GM19351 (cell line): Measurements from ENCODE around the gene BRPF3.

Experiments used
- ATAC-seq: cut with Tn5 transposase; IDR thresholded peaks from one replicate; pipeline ENCODE4 v1.9.1; 2021; ENCODE audit warnings: mild to moderate bottlenecking, moderate library complexity; ENCODE audit not compliant: unreplicated experiment

Gene BRPF3

DNA sequence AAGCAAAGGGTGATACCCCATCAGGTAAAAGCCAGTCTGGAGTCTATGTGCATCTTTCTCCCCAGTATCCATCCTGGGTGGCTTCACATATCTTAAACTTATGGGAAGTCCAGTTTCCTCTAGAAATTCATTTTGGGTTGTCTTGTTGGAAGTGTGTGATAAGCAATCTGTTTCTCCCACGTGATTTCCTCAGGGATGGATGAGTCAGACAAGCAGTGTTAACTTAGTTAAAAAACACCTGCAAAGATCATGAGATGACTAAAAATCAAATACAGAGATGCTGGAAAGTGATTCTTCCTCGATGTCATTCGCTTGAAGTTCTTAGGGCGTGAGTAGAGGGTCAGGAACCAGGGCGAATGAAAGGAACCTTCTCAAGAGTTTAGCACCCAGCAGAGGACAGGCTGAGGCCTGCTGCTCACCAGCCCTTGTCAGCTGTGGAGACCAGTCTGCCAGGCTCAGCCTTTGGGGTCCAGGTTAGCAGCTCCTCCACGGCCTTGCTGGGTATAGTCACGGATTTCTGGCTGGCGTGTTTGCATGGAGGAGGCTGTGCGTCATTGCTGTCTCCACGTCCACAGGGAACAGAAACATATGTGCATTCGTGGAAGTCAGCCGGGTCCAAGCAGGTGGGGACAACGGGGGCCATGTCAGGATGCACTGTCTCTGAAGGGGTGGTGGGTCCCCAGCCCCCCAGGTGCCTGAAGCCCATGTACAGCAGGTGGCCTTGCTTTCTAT, 70.5 kb downstream of the BRPF3 start:
- no peak for ATAC-seq

DNA sequence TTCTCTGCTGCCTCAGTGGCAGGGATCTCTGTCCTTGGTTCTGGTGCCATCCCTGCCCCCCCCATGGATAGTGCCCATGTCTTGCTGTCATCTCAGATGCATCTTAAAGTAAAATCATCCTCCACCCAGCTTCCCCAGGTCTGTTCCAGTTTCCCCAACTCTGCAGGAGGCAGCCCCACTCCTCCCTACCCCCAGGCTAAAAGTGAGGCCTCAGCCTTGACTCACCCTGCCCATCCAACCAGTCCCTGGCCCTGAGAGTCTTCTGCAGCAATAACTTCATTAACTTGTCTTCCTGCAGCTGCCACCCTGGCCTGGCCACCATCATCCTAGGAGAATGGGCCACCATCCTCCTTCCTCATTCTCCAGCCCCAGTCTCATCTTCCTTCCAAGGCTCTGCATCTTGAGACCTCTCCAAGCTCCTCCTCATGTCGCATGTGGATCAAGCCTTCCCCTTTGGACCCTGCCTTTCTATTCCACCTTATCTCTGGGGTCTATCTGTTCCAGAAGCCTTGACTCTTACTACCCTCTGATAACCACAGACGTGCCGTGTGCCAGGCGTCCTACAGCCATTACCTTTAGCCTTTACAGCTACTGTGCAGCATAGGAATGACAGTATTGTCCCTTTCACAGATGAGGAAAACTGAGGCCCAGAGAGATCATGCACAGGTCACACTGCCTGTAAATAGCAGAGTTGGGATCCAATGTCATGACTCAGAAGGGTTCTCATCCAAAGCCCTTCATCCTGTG, 71.4 kb downstream of the BRPF3 start:
- ATAC-seq: no peak

DNA sequence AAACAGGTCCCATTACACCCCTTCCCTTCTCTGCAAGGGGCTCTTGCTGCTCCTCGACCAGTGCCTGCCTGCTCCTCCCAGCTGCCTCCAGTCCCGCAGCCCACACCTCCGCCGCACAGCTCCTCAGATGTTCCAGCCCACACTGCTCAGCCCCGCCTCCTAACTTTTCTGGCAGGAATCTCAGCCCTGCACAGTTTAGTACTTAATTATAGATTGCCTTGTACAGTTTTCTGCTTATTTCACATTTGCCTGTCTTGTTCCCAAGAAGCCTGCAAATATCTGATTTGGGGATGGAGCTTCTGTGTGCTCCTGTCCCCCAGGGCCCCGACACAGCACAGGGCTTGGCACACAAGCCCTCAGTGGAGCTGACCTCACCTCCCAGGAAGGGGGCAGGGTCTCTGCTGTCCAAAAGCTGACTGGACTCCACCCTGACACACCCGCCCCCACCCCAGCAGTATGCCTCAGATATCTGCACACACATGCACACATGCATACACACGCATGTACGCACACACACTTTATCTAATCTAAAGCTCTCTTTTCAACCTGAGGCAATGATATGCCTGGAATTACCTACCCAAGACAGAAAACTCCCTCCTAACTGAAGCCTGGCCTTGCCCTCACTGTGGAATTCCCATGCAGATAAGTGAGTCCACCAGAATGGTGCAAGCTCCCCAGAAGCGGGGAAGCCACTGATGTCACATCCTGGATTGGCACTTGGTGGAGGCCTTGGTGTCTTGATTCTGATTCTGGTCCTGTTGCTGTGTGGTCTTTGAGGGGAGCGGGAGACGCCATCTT, 72.1 kb downstream of the BRPF3 start:
- no peak for ATAC-seq

DNA sequence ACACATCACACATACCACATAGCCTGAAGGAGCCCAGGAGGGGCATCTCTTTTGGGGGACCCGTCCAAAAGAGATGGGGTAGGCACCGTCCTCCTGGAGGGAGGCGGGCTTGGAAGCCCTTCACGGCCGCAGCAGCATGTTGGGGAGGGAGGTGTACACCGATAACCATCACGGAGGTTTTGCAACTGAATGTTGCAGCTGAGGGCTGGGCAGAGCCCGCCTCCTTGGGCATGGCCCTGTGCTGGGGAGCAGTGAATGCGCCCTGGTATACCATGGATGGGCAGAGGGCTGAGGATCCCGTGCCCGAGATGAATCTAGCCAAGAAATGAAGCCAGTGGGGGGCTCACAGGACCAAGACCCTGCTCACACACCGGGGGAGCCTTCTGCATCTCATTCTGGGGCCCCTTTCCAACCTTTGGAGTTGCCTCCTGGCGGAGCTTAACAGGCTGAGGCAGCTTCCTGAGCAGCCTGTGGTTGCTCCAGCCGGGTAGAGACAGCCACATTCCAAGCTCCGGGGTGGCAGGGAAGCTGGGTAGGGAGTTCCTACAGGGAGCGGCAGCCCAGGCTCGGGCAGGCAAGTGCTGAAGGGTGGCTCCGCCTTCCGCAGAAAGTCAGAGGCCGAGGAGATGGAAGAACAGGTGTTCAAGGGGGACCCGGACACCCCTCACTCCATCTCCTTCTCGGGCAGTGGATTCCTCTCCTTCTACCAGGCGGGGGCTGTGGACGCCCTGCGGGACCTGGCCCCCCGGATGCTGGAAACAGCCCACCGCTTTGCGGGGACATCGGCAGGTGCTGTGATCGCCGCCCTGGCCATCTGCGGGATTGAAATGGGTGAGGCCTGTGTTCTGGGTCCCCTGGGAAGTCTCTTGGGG, 73.5 kb downstream of the BRPF3 start, which contains the start of gene PNPLA1:
Gene PNPLA1, plus strand, starts transcription at position 227 of the 872 bp plus-strand sequence. Its CDS starts 400 bp downstream, at position 627.
- ATAC-seq: no peak

DNA sequence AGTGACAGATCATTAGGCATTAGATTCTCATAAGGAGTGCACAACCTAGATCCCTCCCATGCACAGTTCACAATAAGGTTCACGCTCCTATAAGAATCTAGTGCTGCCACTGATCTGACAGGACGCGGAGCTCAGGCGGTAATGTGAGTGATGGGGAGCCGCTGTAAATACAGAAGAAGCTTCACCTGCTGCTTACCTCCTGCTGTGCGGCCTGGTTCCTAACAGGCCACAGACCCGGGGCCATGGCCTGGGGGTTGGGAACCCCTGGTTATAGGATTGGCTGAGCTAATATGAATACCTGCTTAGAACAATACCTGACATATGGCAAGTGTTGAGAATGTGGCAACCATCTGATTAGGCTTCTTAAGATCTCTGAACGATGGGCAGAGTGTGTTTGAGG, 75.7 kb downstream of the BRPF3 start:
- no peak for ATAC-seq

DNA sequence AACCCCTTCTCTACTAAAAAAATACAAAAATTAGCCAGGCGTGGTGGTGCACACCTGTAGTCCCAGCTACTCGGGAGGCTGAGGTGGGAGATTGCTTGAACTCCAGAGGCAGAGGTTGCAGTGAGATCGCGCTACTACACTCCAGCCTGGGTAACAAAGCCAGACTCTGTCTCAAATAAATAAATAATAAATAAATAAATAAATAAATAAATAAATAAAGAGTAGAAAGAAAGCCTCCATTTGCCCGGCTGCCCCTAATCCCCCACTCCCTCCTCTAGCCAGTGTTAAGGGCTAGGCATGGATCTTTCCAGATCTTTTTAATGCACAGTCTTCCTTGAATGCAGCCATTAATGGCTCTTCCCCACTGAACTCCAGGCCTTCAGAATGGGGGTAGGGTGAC, 76.5 kb downstream of the BRPF3 start:
- ATAC-seq: no peak

DNA sequence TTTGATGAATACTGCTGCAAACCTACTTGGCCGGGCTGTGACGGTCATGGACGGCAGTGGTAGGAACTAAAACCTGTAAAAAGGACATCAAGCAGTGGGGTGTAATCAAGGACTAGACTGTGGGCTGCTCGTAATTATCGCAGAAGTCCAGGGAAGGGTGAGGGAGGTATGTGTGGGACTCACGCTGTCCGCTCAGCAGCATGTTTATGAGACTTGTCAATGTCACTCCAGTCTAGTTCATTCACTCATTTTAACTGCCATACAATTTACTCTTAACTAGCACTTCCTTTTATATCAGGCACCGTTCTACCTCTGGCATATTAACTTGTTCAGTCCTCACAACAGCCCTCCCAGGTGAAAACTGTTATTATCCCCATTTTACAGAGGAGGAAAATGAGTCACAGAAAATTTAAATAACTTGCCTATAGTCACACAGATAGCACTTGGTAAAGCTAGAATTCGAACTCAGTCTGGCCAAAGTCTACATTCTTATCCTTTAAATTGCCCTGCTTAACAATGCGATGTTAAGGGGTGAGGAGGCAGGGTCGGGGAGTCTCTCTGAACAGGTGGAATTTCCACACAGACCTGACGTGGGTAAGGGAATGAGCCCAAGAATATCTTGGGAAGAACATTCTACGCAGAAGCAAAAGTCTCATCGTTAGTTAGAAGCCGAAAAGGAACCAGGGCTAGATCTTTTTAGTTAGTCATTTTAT, 77.4 kb downstream of the BRPF3 start:
- no peak for ATAC-seq

DNA sequence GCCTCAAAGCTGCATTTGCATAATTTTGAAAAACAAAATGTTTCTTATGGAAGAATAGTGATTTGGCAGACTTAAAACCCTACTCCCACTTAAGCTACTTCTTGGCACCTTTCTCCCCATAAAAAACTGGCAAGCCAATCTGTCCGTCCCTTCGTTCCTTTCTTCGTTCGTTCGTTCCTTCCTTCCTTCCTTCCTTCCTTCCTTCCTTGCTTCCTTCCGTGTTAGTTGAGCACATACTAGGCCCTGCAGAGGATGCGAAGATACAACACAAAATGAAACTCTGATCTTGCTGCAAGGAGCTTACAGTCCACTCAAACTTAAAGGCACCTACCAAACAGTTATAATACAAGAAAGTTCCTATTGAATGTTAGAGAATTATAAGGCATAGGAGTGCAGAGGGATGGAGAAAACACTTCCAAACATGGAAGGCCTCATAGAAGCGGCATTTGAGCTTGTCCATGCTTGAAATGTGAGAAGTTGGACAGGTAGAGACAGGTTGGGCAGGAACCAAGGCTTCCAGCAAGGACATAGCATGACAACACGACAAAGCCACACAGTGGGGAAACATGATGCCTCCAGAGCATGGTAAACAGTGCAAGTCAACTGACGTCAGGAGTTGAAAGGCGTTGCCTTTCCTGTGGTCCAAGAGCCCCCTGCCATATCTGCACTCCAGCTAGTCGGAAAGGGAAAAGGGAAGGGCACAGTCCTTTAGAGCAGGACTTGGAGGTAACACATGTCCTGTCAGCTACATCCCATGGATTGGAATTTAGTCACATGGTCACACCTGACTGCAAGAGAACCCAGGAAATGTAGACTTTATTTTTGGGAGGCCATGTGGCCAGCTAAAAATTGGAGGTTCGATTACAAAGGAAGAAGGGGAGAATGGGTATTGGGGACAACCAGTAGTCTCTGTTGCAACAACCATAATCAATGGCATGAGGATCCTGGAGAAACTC, 80.3 kb downstream of the BRPF3 start:
- ATAC-seq: no peak

DNA sequence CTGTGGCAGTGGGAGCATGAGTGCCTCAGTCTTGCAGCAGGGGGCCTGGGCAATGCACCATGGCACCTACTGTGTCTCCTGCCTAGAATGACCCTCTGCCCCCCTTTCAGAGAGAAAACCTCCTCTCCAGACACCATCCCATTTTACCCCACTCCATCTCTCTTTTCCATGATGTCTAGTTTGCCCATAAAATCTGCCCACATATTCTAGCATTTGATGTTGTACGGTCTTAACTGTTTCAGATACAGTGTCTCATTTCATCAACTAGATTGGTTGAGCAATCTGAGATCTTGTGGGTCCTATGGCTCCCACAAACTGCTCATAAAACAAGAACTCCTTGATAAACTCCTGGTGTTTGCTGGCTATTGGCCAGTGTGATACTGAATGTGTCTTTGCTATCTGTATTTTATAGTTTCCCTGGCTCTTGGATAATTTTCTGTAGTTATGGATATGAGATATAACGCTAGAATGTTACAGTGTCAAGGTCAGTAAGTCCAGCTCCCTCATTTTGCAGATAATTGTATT, 81.5 kb downstream of the BRPF3 start:
- ATAC-seq: no peak

DNA sequence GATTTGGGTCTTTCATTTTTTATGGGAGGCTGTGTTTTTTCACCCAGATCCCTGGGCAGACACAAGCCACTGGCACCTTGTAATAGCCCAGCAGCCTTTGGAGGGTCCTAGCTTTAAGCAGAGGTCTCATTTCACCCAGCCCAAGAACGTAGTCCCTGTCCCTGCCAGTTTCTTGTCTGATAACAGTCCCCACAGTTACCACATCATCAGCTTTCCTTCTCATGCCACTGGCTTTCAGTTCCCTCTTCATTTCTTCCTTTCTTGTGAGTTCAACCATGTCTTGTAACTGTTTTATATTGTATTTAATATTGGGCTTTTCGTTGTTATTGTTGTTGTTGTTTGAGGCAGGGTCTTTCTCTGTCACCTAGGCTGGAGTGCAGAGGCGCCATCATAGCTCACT, 83.9 kb downstream of the BRPF3 start:
- no peak for ATAC-seq

DNA sequence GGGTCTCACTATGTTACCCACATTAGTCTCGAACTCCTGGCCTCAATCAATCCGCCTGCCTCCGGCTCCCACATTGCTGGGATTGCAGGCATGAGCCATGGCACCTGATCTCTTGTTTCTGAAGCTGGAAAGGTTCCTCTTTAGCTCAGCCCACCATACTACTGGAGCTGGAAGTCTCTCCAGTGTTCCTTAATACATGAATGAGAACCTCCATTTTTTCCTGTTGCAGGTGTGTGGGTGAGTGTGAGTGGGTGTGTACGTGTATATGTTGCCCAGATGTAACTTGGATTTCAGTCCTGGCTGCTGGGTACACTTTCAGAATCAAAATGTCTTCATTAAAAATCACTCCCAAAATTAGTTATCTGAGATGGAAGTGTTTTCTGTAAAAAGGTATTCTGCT, 84.4 kb downstream of the BRPF3 start:
- no peak for ATAC-seq
